K562 (cell line): ENCODE measurements around the gene ARHGEF18.

Experiments used
- EGR1 ChIP-seq: fragments of 450-650 bp; conservative IDR thresholded peaks from 2 replicates; pipeline ENCODE4 v1.6.1; 2017; ENCODE audit warnings: mild to moderate bottlenecking
- EP300 ChIP-seq: IDR thresholded peaks from 2 replicates; pipeline ENCODE4 v1.6.1; 2012; ENCODE audit warnings: low read length, improper control_type of control experiment
- NR3C1 ChIP-seq: sonication (generic); formaldehyde crosslinking; IDR thresholded peaks from 2 replicates; pipeline ENCODE4 v1.8.1; 2022; ENCODE audit warnings: missing genetic modification reagents
- POLR2B ChIP-seq: fragments of 450-650 bp; IDR thresholded peaks from 2 replicates; pipeline ENCODE4 v1.6.1; 2018; ENCODE audit warnings: low read depth; ENCODE audit not compliant: partially characterized antibody
- RBM15 ChIP-seq: fragments of 200-400 bp; formaldehyde crosslinking; IDR thresholded peaks from 2 replicates; pipeline ENCODE4 v1.6.1; 2018; ENCODE audit warnings: mild to moderate bottlenecking, low read length, moderate library complexity; ENCODE audit not compliant: insufficient read depth
- RBM17 ChIP-seq: fragments of 200-400 bp; formaldehyde crosslinking; IDR thresholded peaks from 2 replicates; pipeline ENCODE4 v1.6.1; 2017; ENCODE audit warnings: low read depth, mild to moderate bottlenecking, low read length, borderline replicate concordance
- XRCC3 ChIP-seq: fragments of 450-650 bp; IDR thresholded peaks from 2 replicates; pipeline ENCODE4 v1.6.1; 2017; ENCODE audit warnings: mild to moderate bottlenecking, moderate library complexity
- ZNF384 ChIP-seq: IDR thresholded peaks from 2 replicates; pipeline ENCODE4 v1.6.1; 2012; ENCODE audit warnings: low read depth, low read length, improper control_type of control experiment
- ZNF41 ChIP-seq: fragments of 250-450 bp; sonication (Bioruptor Pico); conservative IDR thresholded peaks from 2 replicates; pipeline ENCODE4 v1.4.0; 2020; ENCODE audit warnings: mild to moderate bottlenecking

DNA sequence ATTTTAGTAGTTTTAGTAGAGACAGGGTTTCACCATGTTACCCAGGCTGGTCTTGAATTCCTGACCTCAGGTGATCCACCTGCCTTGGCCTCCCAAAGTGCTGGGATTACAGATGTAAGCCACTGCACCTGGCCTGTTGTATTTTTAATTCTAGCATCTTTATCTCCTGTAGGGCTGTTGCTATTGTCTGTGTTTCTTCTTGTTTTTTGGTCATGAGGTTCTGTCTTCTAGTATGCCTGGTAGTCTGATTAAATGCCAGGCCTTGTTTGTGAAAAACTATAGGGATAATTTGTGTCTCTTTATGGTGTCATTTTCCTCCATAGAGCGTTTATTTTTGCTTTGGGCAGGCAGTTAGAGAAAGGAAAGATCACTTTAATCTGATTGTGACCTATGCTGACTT lies 3.1 kb downstream of the ARHGEF18 start:
- no peak for TF ChIP-seq NR3C1 (CRISPR knock-in tag)
- TF ChIP-seq XRCC3 = no peak
- no peak for TF ChIP-seq EP300
- TF ChIP-seq ZNF41 (CRISPR knock-in tag) = no peak
- no peak for TF ChIP-seq EGR1
- TF ChIP-seq RBM15 = no peak
- no peak for TF ChIP-seq ZNF384
- TF ChIP-seq POLR2B = no peak
- no peak for TF ChIP-seq RBM17
